OCI-LY7 (cell line): ENCODE measurements around the gene LAMC1.

Source experiments
- EZH2phosphoT487 ChIP-seq: fragments of 200-600 bp; sonication (generic); IDR thresholded peaks from 2 replicates; pipeline ENCODE4 v1.6.1; 2018; ENCODE audit warnings: low read depth, borderline replicate concordance, mild to moderate bottlenecking, mixed run types, antibody characterized with exemption, low read length, moderate library complexity, mixed read lengths
- TF ChIP-seq, protein P1 (sequence below): fragments of 200-600 bp; sonication (generic); conservative IDR thresholded peaks from 2 replicates; pipeline ENCODE4 v1.5.1; 2014; ENCODE audit warnings: mild to moderate bottlenecking, antibody characterized with exemption, low read length, moderate library complexity, mixed read lengths

DNA sequence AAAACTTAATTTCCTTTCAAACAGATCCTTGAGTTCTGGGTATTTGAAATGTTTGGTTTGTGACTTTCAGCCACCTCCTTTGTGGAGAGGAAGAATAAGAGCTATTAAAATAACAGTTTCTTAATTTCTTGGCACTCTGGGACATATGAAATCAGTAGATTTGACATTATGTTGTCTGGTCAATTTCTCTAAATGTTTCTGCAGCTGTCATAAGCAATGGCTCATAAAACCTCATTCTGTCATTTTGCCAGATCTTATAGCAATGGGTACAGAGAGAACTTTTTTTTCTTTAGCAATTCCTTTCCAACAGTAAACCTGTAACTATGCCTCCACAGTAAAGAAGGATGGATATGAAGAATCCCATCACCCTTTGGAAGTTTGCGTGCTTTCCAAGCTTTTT is 52.6 kb downstream of the LAMC1 start:
- TF ChIP-seq, protein P1, sequence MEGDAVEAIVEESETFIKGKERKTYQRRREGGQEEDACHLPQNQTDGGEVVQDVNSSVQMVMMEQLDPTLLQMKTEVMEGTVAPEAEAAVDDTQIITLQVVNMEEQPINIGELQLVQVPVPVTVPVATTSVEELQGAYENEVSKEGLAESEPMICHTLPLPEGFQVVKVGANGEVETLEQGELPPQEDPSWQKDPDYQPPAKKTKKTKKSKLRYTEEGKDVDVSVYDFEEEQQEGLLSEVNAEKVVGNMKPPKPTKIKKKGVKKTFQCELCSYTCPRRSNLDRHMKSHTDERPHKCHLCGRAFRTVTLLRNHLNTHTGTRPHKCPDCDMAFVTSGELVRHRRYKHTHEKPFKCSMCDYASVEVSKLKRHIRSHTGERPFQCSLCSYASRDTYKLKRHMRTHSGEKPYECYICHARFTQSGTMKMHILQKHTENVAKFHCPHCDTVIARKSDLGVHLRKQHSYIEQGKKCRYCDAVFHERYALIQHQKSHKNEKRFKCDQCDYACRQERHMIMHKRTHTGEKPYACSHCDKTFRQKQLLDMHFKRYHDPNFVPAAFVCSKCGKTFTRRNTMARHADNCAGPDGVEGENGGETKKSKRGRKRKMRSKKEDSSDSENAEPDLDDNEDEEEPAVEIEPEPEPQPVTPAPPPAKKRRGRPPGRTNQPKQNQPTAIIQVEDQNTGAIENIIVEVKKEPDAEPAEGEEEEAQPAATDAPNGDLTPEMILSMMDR = no peak
- TF ChIP-seq EZH2phosphoT487 = no peak
